OCI-LY1 (cell line): ENCODE data around the gene MAGED2.
"Not testable (repeated sequence)": the region's sequence is repeated elsewhere in the genome, so short reads cannot be mapped to it uniquely, and the experiment has no call there.

Experiments used
- H2AFZ ChIP-seq: fragments of 200-600 bp; sonication (generic), shearing (Covaris generic); 2 replicates; pipeline ENCODE4 v1.6.0; 2014; ENCODE audit warnings: antibody characterized with exemption, mild to moderate bottlenecking, low read length
- H3F3A ChIP-seq: fragments of 200-600 bp; sonication (generic), shearing (Covaris generic); 2 replicates; pipeline ENCODE4 v1.6.0; 2014; ENCODE audit warnings: mild to moderate bottlenecking, antibody characterized with exemption, low read length, moderate library complexity; ENCODE audit not compliant: insufficient read depth
- H3K27ac ChIP-seq: fragments of 200-600 bp; sonication (generic); 2 replicates; pipeline ENCODE4 v1.5.1; 2014; ENCODE audit warnings: low read length, mixed run types, mild to moderate bottlenecking, low read depth; ENCODE audit not compliant: poor library complexity, severe bottlenecking
- H3K27me3 ChIP-seq: fragments of 200-600 bp; sonication (generic); 2 replicates; pipeline ENCODE4 v1.6.0; 2014; ENCODE audit warnings: antibody characterized with exemption, mild to moderate bottlenecking, low read length, moderate library complexity; ENCODE audit not compliant: insufficient read depth
- H3K36me3 ChIP-seq: fragments of 200-600 bp; sonication (generic); 2 replicates; pipeline ENCODE4 v1.6.1; 2014; ENCODE audit warnings: mild to moderate bottlenecking, antibody characterized with exemption, low read length, moderate library complexity, mixed read lengths; ENCODE audit not compliant: insufficient read depth
- H3K4me1 ChIP-seq: fragments of 200-600 bp; sonication (generic); 2 replicates; pipeline ENCODE4 v1.5.1; 2014; ENCODE audit warnings: mild to moderate bottlenecking, low read length, moderate library complexity; ENCODE audit not compliant: insufficient read depth, severe bottlenecking
- H3K4me2 ChIP-seq: fragments of 200-600 bp; sonication (generic), shearing (Covaris generic); 2 replicates; pipeline ENCODE4 v1.6.1; 2014; ENCODE audit warnings: low read length
- H3K4me3 ChIP-seq: fragments of 200-600 bp; sonication (generic); 2 replicates; pipeline ENCODE4 v1.5.1; 2014; ENCODE audit warnings: low read length, low read depth, mild to moderate bottlenecking, mixed read lengths; ENCODE audit not compliant: poor library complexity, severe bottlenecking
- H3K79me2 ChIP-seq: fragments of 200-600 bp; shearing (Covaris generic); 2 replicates; pipeline ENCODE4 v1.6.1; 2016; ENCODE audit warnings: mixed run types, low read length, mixed read lengths; ENCODE audit not compliant: insufficient read depth
- H3K9ac ChIP-seq: fragments of 200-600 bp; sonication (generic), shearing (Covaris generic); 2 replicates; pipeline ENCODE4 v1.6.1; 2014; ENCODE audit warnings: mild to moderate bottlenecking, low read length, mixed read lengths
- H3K9me2 ChIP-seq: fragments of 200-600 bp; sonication (generic), shearing (Covaris generic); 2 replicates; pipeline ENCODE4 v1.6.1; 2014; ENCODE audit warnings: low read depth, mild to moderate bottlenecking, low read length, mixed read lengths
- H3K9me3 ChIP-seq: fragments of 200-600 bp; shearing (Covaris generic); 2 replicates; pipeline ENCODE4 v1.6.1; 2014; ENCODE audit warnings: low read length, mixed read lengths
- H4K20me1 ChIP-seq: fragments of 200-600 bp; sonication (generic), shearing (Covaris generic); 2 replicates; pipeline ENCODE4 v1.6.0; 2016; ENCODE audit warnings: mild to moderate bottlenecking, low read length; ENCODE audit not compliant: insufficient read depth
- CTCF ChIP-seq: fragments of 200-600 bp; sonication (generic), shearing (Covaris generic); IDR thresholded peaks from 2 replicates; pipeline ENCODE4 v1.5.1; 2017; ENCODE audit warnings: mild to moderate bottlenecking, antibody characterized with exemption, low read length, moderate library complexity, mixed read lengths
- EZH2 ChIP-seq: fragments of 200-600 bp; sonication (generic), shearing (Covaris generic); IDR thresholded peaks from 2 replicates; pipeline ENCODE4 v1.8.0; 2017; ENCODE audit warnings: borderline replicate concordance, mixed run types, mild to moderate bottlenecking, antibody characterized with exemption, low read length, moderate library complexity, mixed read lengths

Gene MAGED2

GRCh38 chrX:54842607-54843006, 35.1 kb downstream of the MAGED2 start:
- TF ChIP-seq CTCF, result no peak
- TF ChIP-seq EZH2, result no peak
- Histone ChIP-seq H3K9me3 (no peaks in the 10 kb centered on the region), H3K9ac (no peak overlapping the region), H3K4me2 (no peak overlapping the region), H4K20me1 (no peaks in the 10 kb centered on the region), H3K36me3 (no peaks in the 10 kb centered on the region), H3K4me3 (no peak overlapping the region), H2AFZ (no peak overlapping the region), H3K9me2 (no peaks in the 10 kb centered on the region), H3F3A (no peaks in the 10 kb centered on the region), H3K27me3 (no peaks in the 10 kb centered on the region), H3K79me2 (no peaks in the 10 kb centered on the region), H3K27ac (no peak overlapping the region), H3K4me1 (no peaks in the 10 kb centered on the region)

- H3K27ac ChIP-seq, result no peak overlapping the region
Observed at GRCh38 chrX:54843050-54843449, 35.5 kb downstream of the MAGED2 start.

DNA sequence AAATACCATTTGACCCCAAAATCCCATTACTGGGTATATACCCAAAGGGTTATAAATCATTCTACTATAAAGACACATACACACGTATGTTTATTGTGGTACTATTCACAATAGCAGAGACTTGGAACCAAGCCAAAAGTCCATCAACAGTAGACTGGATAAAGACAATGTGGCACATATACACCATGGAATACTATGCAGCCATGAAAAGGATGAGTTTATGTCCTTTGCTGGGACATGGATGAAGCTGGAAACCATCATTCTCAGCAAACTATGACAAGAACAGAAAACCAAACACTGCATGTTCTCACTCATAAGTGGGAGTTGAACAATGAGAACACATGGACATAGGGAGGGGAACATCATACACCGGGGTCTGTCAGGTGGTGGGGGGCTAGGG, 40.2 kb downstream of the MAGED2 start:
- H3K9me2 ChIP-seq, H3K27me3 ChIP-seq, H3K4me2 ChIP-seq, H3K9ac ChIP-seq, H3K79me2 ChIP-seq, H3K4me3 ChIP-seq, H3K4me1 ChIP-seq, H3K36me3 ChIP-seq, H2AFZ ChIP-seq, H3K27ac ChIP-seq, H3K9me3 ChIP-seq, H3F3A ChIP-seq, H4K20me1 ChIP-seq: not testable (repeated sequence)

More at GRCh38 chrX:54843050-54843449, 35.5 kb downstream of the MAGED2 start:
- TF ChIP-seq EZH2 (no peak), CTCF (no peak)
- H2AFZ ChIP-seq, result no peak overlapping the region
- H3K4me2 ChIP-seq, result no peak overlapping the region
- no peak overlapping the region for H3K4me3 ChIP-seq
- H3K9me3 ChIP-seq, result no peaks in the 10 kb centered on the region
- no peaks in the 10 kb centered on the region for H3K79me2 ChIP-seq
- no peak overlapping the region for H3K9ac ChIP-seq
- no peaks in the 10 kb centered on the region for H4K20me1 ChIP-seq
- no peaks in the 10 kb centered on the region for H3K4me1 ChIP-seq
- no peaks in the 10 kb centered on the region for H3F3A ChIP-seq
- H3K27me3 ChIP-seq, result no peaks in the 10 kb centered on the region
- H3K9me2 ChIP-seq, result no peaks in the 10 kb centered on the region
- no peaks in the 10 kb centered on the region for H3K36me3 ChIP-seq

DNA sequence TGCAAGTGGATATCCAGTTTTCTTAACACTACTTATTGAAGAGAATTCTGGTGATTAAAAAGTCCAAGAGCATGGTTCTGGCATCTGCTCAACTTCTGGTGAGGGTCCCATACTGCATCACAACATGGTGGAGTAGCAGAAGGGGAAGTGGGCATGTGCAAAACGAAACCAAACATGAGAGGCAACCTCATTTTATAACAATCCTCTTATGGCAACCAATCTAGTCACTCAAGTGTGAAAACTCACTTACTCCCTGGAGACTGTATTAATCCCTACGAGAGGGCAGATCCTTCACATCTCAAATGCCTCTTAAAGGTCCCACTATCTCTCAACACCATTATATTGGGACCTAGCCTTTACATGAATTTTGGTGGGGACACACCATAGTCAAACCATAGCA, 57.7 kb downstream of the MAGED2 start:
- Histone ChIP-seq H3K27me3 (no peaks in the 10 kb centered on the region), H3K79me2 (no peaks in the 10 kb centered on the region), H3K27ac (no peak overlapping the region), H3K9me2 (no peaks in the 10 kb centered on the region), H3K9ac (no peak overlapping the region), H3K4me3 (no peak overlapping the region), H3K36me3 (no peaks in the 10 kb centered on the region), H2AFZ (no peak overlapping the region), H3F3A (no peaks in the 10 kb centered on the region), H3K4me2 (no peak overlapping the region), H3K4me1 (no peaks in the 10 kb centered on the region), H4K20me1 (no peaks in the 10 kb centered on the region), H3K9me3 (no peaks in the 10 kb centered on the region)
- TF ChIP-seq EZH2 (no peak), CTCF (no peak)
